ENCODE measurements around the gene SYT2. TPM values are rescaled to one million over a fixed set of nuclear protein-coding genes. Genes with fewer than 3 reads are reported as not detected.
"Not testable (repeated sequence)": the region's sequence is repeated elsewhere in the genome, so short reads cannot be mapped to it uniquely, and the experiment has no call there.

SYT2 gene
- total and polyA plus RNA-seq, 2 donors from 2014 or later, result 0.15 to 0.19 TPM

GRCh38 chr1:202561240-202561639 lies 149.0 kb downstream of the SYT2 start:
- FAIRE-seq (no peak), DNase-seq (no peak)
- TF ChIP-seq CTCF (IDR thresholded peaks at IDR 0.05; ENCODE audit: borderline replicate concordance, extremely low read depth, insufficient read depth), result no peak
- no peaks in the 10 kb centered on the region for H3K27me3 ChIP-seq (ENCODE audit: control insufficient read depth, insufficient read depth, low read length)
- H3K4me1 ChIP-seq (ENCODE audit: control insufficient read depth in 2 of 3, insufficient read depth in 2 of 3, low read depth in 1 of 3, low read length in 3 of 3), result no peaks in the 10 kb centered on the region
- H3K36me3 ChIP-seq (ENCODE audit: control insufficient read depth in 2 of 3, insufficient read depth in 3 of 3, low read length in 3 of 3), result no peaks in the 10 kb centered on the region
- intact Hi-C loops (cut with DNase I), result no loop called here
- no peak overlapping the region for H3K27ac ChIP-seq (ENCODE audit: low read depth in 2 of 2, low read length in 2 of 2)
- H3K9me3 ChIP-seq (ENCODE audit: control insufficient read depth in 2 of 3, insufficient read depth in 1 of 3, low read length in 3 of 3), result no peaks in the 10 kb centered on the region
- H3K4me3 ChIP-seq (ENCODE audit: low read length in 3 of 3), result no peak overlapping the region
- no peak overlapping the region for H3K9ac ChIP-seq (ENCODE audit: low read length in 3 of 3)

- DNase-seq; H3K4me3 ChIP-seq (ENCODE audit: low read length in 3 of 3); H3K4me1 ChIP-seq (ENCODE audit: control insufficient read depth in 2 of 3, insufficient read depth in 2 of 3, low read depth in 1 of 3, low read length in 3 of 3); H3K27me3 ChIP-seq (ENCODE audit: control insufficient read depth, insufficient read depth, low read length); H3K9me3 ChIP-seq (ENCODE audit: control insufficient read depth in 2 of 3, insufficient read depth in 1 of 3, low read length in 3 of 3); FAIRE-seq; H3K27ac ChIP-seq (ENCODE audit: low read depth in 2 of 2, low read length in 2 of 2); H3K36me3 ChIP-seq (ENCODE audit: control insufficient read depth in 2 of 3, insufficient read depth in 3 of 3, low read length in 3 of 3); intact Hi-C loops (cut with DNase I); H3K9ac ChIP-seq (ENCODE audit: low read length in 3 of 3): not testable (repeated sequence)
Measured at GRCh38 chr1:202557662-202558061, 152.6 kb downstream of the SYT2 start.

GRCh38 chr1:202556037-202556436 lies 154.2 kb downstream of the SYT2 start:
- H3K4me1 ChIP-seq (ENCODE audit: control insufficient read depth in 2 of 3, insufficient read depth in 2 of 3, low read depth in 1 of 3, low read length in 3 of 3); H3K27me3 ChIP-seq (ENCODE audit: control insufficient read depth, insufficient read depth, low read length); H3K4me3 ChIP-seq (ENCODE audit: low read length in 3 of 3); DNase-seq; H3K9ac ChIP-seq (ENCODE audit: low read length in 3 of 3); H3K9me3 ChIP-seq (ENCODE audit: control insufficient read depth in 2 of 3, insufficient read depth in 1 of 3, low read length in 3 of 3); H3K36me3 ChIP-seq (ENCODE audit: control insufficient read depth in 2 of 3, insufficient read depth in 3 of 3, low read length in 3 of 3); FAIRE-seq; intact Hi-C loops (cut with DNase I); H3K27ac ChIP-seq (ENCODE audit: low read depth in 2 of 2, low read length in 2 of 2): not testable (repeated sequence)

GRCh38 chr1:202554619-202555018 lies 155.6 kb downstream of the SYT2 start:
- H3K27ac ChIP-seq (ENCODE audit: low read depth in 2 of 2, low read length in 2 of 2); FAIRE-seq; H3K4me3 ChIP-seq (ENCODE audit: low read length in 3 of 3); H3K4me1 ChIP-seq (ENCODE audit: control insufficient read depth in 2 of 3, insufficient read depth in 2 of 3, low read depth in 1 of 3, low read length in 3 of 3); H3K9ac ChIP-seq (ENCODE audit: low read length in 3 of 3); H3K9me3 ChIP-seq (ENCODE audit: control insufficient read depth in 2 of 3, insufficient read depth in 1 of 3, low read length in 3 of 3); DNase-seq; H3K27me3 ChIP-seq (ENCODE audit: control insufficient read depth, insufficient read depth, low read length); H3K36me3 ChIP-seq (ENCODE audit: control insufficient read depth in 2 of 3, insufficient read depth in 3 of 3, low read length in 3 of 3); intact Hi-C loops (cut with DNase I): not testable (repeated sequence)

- H3K27me3 ChIP-seq (ENCODE audit: control insufficient read depth, insufficient read depth, low read length), result no peaks in the 10 kb centered on the region
- FAIRE-seq (no peak), DNase-seq (peak in 1 of 5 donors; percentile 22)
- no peak overlapping the region for H3K27ac ChIP-seq (ENCODE audit: low read depth in 2 of 2, low read length in 2 of 2)
- no peak overlapping the region for H3K4me3 ChIP-seq (ENCODE audit: low read length in 3 of 3)
- H3K9me3 ChIP-seq (ENCODE audit: control insufficient read depth in 2 of 3, insufficient read depth in 1 of 3, low read length in 3 of 3), result no peaks in the 10 kb centered on the region
- H3K9ac ChIP-seq (ENCODE audit: low read length in 3 of 3), result no peak overlapping the region
- no peak for TF ChIP-seq CTCF (IDR thresholded peaks at IDR 0.05; ENCODE audit: borderline replicate concordance, extremely low read depth, insufficient read depth)
- H3K36me3 ChIP-seq (ENCODE audit: control insufficient read depth in 2 of 3, insufficient read depth in 3 of 3, low read length in 3 of 3), result no peaks in the 10 kb centered on the region
- no peaks in the 10 kb centered on the region for H3K4me1 ChIP-seq (ENCODE audit: control insufficient read depth in 2 of 3, insufficient read depth in 2 of 3, low read depth in 1 of 3, low read length in 3 of 3)
- intact Hi-C loops (cut with DNase I), result no loop called here
Measured at GRCh38 chr1:202553560-202554038, 156.7 kb downstream of the SYT2 start.

GRCh38 chr1:202553078-202553477 lies 157.2 kb downstream of the SYT2 start:
- DNase-seq; intact Hi-C loops (cut with DNase I); H3K36me3 ChIP-seq (ENCODE audit: control insufficient read depth in 2 of 3, insufficient read depth in 3 of 3, low read length in 3 of 3); H3K27me3 ChIP-seq (ENCODE audit: control insufficient read depth, insufficient read depth, low read length); H3K4me1 ChIP-seq (ENCODE audit: control insufficient read depth in 2 of 3, insufficient read depth in 2 of 3, low read depth in 1 of 3, low read length in 3 of 3); FAIRE-seq; H3K9ac ChIP-seq (ENCODE audit: low read length in 3 of 3); H3K27ac ChIP-seq (ENCODE audit: low read depth in 2 of 2, low read length in 2 of 2); H3K9me3 ChIP-seq (ENCODE audit: control insufficient read depth in 2 of 3, insufficient read depth in 1 of 3, low read length in 3 of 3); H3K4me3 ChIP-seq (ENCODE audit: low read length in 3 of 3): not testable (repeated sequence)

GRCh38 chr1:202552615-202553014 lies 157.6 kb downstream of the SYT2 start:
- H3K4me1 ChIP-seq (ENCODE audit: control insufficient read depth in 2 of 3, insufficient read depth in 2 of 3, low read depth in 1 of 3, low read length in 3 of 3); intact Hi-C loops (cut with DNase I); FAIRE-seq; H3K9ac ChIP-seq (ENCODE audit: low read length in 3 of 3); H3K9me3 ChIP-seq (ENCODE audit: control insufficient read depth in 2 of 3, insufficient read depth in 1 of 3, low read length in 3 of 3); H3K27me3 ChIP-seq (ENCODE audit: control insufficient read depth, insufficient read depth, low read length); H3K4me3 ChIP-seq (ENCODE audit: low read length in 3 of 3); H3K36me3 ChIP-seq (ENCODE audit: control insufficient read depth in 2 of 3, insufficient read depth in 3 of 3, low read length in 3 of 3); H3K27ac ChIP-seq (ENCODE audit: low read depth in 2 of 2, low read length in 2 of 2): not testable (repeated sequence)
- DNase-seq, result peak in 1 of 5 donors; percentile 20
